GM21390 (cell line): Measurements from ENCODE around the gene ZXDB.
"Not testable (repeated sequence)": the region's sequence is repeated elsewhere in the genome, so short reads cannot be mapped to it uniquely, and the experiment has no call there.

ENCODE experiments used
- ATAC-seq: cut with Tn5 transposase; IDR thresholded peaks from one replicate; pipeline ENCODE4 v1.9.1; 2021; ENCODE audit not compliant: unreplicated experiment

ZXDB gene

DNA sequence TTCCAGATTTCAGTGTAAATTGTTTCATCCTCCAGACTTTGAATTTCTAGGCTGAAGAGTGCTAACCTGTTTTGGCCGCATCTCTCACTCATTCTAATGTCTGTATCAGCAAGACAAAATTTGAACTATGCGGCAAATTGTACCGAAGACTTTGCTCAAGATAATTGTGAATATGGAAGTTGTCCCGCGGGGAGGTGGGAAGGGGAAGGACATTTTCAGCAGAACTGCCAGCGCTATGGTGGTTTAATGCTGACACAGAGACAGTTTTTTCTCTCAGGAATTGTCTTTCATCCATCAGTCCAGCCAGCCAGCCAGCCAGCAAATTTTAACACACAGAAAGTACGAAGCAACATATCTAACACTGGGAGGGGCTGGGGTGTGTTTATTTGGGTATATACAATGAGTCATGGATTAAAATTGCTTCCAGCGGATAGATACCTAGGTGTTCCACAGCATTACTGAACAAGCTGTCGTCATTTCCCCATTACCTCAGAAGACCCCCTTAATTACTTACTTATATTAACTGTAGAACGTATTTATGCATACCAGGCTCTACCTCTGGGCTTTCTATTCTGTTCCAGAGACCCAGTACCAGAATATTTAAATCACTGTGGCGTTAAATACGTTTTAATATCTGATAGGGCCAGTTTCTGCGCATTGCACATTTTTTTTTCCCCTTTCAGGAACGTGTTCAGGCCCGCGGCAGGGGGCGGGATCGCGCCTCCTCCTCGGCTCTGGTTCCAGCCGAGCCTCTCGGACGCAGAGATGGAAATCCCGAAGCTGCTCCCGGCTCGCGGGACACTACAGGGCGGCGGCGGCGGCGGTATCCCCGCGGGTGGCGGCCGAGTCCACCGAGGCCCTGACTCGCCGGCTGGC lies at the start of gene ZXDB:
ZXDB (plus strand) TSS at position 728 of the 876 bp plus-strand sequence; CDS start at position 766, 38 bp downstream.
- peak; percentile 59 for ATAC-seq

- ATAC-seq: no peak
Observed at GRCh38 chrX:57565198-57565597, 26.6 kb upstream of the ZXDB start.

DNA sequence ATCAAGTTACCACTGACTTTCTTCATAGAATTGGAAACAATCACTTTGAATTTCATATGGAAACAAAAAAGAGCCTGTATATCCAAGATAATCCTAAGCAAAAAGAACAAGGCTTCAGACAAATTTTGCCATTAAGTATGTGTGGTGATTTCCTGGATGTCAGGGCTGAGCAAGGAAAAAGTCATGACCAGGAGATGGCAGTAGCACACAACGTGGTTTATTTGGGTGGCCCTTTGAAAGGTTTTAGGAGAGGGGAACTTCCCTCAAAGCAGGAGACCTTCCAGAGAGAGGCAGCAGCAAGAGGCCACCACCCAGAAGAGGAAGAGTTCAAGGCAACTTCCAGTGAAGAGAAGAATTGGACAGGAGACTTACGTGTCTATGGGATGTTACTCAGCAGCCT lies 18.1 kb upstream of the ZXDB start:
- no peak for ATAC-seq

DNA sequence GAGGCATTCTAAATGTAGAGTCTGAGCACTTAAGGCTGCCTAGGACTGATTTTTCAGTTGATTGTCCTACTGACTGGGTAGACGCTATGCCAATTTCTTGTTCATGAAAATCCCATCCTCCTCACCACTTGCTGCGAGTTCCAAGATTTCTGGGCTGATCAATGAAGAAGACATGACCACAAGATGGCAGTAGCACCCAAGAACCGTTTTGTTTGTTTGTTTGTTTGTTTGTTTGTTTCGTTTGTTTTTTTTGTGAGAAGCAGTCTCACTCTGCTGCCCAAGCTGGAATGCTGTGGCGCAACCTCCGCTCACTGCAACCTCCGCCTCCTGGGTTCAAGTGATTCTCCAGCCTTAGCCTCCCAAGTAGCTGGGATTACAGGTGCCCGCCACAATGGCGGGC lies 8.9 kb upstream of the ZXDB start:
- ATAC-seq: not testable (repeated sequence)

- no peak for ATAC-seq
Observed at GRCh38 chrX:57583477-57583876, 8.3 kb upstream of the ZXDB start.

GRCh38 chrX:57586360-57586759 lies 5.5 kb upstream of the ZXDB start:
- no peak for ATAC-seq

DNA sequence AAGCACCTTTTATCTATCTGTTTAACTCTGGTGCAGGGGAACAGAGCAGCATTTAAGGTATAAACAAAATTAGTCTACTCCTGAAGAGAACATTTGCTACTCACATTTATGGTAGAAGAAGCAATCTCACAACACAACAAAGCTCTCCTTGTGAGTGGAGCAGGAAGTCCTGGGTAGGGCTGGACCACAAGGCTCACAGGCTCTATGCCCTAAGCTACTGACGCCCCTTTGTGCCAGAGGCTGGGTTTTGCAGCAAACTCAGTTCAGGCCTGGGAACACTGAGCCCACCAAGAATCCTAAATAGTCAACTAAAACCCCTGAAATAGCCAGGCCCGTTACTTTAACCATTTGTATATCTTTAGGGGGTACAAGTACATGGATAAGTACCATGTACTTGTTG lies 4.7 kb upstream of the ZXDB start:
- ATAC-seq: no peak

GRCh38 chrX:57587607-57588006 lies 4.2 kb upstream of the ZXDB start:
- ATAC-seq: no peak

DNA sequence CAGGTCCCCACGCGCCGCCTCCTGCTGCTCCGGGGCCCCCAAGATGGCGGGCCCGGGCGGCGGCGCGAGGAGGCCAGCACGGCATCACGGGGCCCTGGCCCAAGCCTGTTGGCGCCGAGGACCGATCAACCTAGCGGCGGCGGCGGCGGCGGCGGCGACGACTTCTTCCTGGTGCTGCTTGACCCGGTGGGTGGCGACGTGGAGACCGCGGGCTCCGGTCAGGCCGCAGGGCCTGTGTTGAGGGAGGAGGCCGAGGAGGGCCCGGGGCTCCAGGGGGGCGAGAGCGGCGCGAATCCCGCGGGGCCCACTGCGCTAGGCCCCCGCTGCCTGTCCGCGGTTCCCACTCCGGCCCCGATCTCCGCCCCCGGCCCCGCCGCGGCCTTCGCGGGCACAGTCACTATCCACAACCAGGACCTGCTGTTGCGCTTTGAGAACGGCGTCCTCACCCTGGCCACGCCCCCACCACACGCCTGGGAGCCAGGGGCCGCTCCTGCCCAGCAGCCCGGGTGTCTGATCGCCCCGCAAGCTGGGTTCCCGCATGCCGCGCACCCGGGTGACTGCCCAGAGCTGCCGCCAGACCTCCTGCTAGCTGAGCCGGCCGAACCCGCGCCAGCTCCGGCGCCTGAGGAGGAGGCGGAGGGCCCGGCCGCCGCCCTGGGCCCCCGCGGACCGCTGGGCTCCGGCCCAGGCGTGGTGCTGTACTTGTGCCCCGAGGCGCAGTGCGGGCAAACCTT lies 516 bp downstream of the ZXDB start:
- peak; percentile 76 for ATAC-seq

- ATAC-seq: peak; percentile 43
Observed at GRCh38 chrX:57592894-57593215, 1.0 kb downstream of the ZXDB start.

GRCh38 chrX:57595381-57595811 lies 3.6 kb downstream of the ZXDB start:
- ATAC-seq: no peak

DNA sequence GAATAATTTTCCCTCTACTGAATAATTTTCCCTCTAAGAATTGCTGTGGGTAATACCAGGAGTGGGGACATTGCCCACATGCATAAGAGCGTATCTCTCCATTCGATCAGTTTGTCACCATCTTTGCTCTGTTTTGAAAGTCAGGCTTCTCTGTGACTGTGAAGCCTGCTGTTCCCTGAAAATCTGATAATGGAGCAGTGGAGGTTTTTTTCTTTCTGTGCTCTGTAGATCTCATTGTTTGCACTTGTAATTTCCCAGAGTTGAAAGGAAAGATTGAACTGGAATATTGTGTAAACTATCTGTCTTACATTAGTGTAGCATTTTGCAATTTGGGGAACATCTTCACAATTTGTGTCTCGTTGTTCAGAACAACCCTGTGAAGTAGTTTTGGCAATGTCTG lies 4.3 kb downstream of the ZXDB start:
- ATAC-seq: no peak

DNA sequence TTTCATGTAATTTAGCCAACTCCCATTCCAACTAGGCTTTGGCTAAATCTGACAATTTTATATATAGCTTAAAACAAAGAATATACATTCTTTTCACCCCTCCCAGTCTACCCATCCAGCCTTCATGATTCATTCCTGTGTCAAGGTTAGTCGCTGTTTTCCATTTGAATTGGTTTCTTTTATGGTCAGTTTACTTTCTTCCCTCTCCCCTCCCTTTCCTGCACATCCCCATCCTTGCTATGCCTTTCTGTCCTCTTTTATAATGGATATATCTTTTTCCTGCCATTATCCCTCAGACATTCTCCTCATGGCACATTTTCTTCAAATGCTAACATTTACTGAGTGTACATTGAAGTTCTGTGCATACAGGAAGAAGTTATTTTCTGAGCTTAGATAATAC lies 4.7 kb downstream of the ZXDB start:
- no peak for ATAC-seq

GRCh38 chrX:57607295-57608187 lies 15.7 kb downstream of the ZXDB start:
- ATAC-seq: no peak

DNA sequence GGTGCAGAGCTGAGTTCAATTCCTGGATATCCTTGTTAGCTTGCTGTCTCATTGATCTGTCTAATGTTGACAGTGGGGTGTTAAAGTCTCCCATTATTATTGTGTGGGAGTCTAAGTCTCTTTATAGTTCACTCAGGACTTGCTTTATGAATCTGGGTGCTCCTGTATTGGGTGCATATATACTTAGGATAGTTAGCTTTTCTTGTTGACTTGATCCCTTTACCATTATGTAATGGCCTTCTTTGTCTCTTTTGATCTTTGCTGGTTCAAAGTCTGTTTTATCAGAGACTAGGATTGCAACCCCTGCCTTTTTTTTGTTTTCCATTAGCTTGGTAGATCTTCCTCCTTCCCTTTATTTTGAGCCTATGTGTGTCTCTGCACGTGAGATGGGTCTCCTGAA lies 21.5 kb downstream of the ZXDB start:
- ATAC-seq: not testable (repeated sequence)

- ATAC-seq: not testable (repeated sequence)
Observed at GRCh38 chrX:57629438-57629837, 37.6 kb downstream of the ZXDB start.

DNA sequence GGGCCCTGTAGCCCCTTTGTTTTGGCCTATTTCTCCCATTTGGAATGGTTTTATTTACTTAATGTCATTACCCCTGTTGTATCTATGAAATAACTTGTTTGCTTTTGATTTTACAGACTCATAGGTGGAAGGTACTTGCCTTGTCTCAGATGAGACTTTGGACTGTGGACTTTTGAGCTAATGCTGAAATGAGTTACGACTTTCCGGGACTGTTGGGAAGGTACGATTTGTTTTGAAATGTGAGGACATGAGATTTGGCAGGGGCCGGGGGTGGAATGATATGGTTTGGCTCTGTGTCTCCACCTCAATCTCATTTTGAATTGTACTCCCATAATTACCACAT lies 48.8 kb downstream of the ZXDB start:
- ATAC-seq: no peak

- no peak for ATAC-seq
Observed at GRCh38 chrX:57641338-57641737, 49.5 kb downstream of the ZXDB start.

DNA sequence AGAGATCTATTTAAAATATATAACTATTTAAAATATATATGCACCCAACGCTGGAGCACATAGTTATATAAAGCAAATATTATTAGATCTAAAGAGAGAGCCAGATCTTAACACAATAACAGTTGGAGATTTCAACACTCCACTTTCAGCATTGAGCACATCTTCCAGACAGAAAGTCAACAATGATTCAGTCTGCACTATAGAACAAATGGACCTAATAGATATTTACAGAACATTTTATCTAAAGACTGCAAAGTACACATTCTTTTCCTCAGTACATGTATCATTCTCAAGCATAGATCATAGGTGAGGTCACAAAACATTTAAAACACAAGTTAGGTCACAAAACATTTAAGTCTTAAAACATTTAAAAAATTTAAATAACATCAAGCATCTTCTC lies 51.9 kb downstream of the ZXDB start:
- ATAC-seq: no peak

DNA sequence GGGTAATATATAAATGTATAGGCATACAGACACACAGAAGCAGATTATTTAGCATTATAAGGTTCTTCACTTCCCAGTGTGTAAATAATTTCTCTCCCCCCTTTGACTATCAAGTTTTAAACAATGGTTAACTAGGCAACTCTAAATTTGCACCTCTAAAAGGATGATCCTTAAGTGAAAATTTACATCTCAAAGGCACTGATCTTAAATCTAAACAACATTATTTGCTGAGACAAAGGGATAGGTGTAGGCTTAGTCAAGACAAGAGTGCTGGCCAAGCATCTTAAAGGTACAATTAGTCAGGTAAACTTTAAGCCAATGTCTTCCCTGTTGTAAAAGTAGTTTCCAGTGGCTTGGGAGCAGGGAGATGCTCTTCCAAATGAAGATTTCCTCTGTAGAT lies 55.2 kb downstream of the ZXDB start:
- no peak for ATAC-seq
